ENCODE measurements around the gene DPYD. TPM values are rescaled to one million over a fixed set of nuclear protein-coding genes. Genes with fewer than 3 reads are reported as not detected.

Gene DPYD
- total RNA-seq, 4 donors from 2014 or later, result 30.6 to 58.4 (median 35.4) TPM

DNA sequence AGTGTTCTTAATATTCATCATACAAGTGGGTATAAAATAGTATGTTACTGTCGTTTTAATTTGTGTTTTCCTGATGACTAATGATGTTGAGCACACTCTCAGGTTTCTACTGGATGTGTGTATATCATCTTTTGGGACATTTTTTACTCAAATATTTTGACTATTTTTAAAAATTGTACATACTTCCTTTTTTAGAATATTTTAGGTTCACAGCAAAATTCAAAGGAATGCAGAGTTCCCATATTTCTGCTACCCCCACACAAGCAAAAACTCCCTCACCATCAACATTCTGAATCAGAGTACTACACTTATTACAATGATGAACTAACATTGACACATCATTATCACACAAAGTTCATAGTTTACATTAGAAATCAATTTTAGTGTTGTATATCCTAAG lies 114.5 kb downstream of the DPYD start:
- H3K36me3 ChIP-seq, result no peaks in the 10 kb centered on the region
- intact Hi-C loops (cut with DNase I), result no loop called here
- TF ChIP-seq CTCF (IDR thresholded peaks at IDR 0.05) (no peak), POLR2A (IDR thresholded peaks at IDR 0.05) (no peak)
- H3K27me3 ChIP-seq, result no peaks in the 10 kb centered on the region
- WGBS, 2 donors, result 0% methylated on average over 1 of the region's 1 CpG
- DNase-seq, result no peak
- no peak overlapping the region for H3K4me3 ChIP-seq
- H3K9me3 ChIP-seq, result no peaks in the 10 kb centered on the region
- H3K27ac ChIP-seq, result no peak overlapping the region
- H3K4me1 ChIP-seq, result no peaks in the 10 kb centered on the region

- Histone ChIP-seq H3K4me3 (no peak overlapping the region), H3K27ac (no peak overlapping the region), H3K27me3 (no peaks in the 10 kb centered on the region), H3K36me3 (no peaks in the 10 kb centered on the region), H3K9me3 (no peaks in the 10 kb centered on the region), H3K4me1 (no peaks in the 10 kb centered on the region)
- 41 to 78% methylated on average over 2 of the region's 2 CpGs for WGBS, 2 donors
- no peak for DNase-seq
- intact Hi-C loops (cut with DNase I), result no loop called here
- TF ChIP-seq POLR2A (IDR thresholded peaks at IDR 0.05), result no peak
- no peak for TF ChIP-seq CTCF (IDR thresholded peaks at IDR 0.05)
These were observed 115.7 kb downstream of the DPYD start for GRCh38 chr1:97805093-97805492.

DNA sequence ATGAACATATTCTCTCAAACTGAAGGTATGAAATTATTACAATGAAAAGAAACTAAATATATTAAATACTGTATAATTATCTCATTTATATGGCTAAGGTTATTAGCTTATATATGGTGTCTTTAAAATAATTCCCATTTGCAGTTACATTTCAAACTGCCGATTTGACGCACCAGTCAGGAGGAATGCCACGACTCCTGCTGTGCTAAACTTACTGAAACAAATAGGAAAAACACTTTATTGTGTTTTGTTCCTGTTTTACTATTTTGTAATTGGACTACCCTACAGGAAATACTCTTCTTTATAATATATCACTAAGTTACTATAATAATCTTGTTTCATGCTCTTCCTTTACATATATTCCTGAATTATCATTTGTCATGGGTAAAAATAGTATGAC lies 117.8 kb downstream of the DPYD start:
- no peak overlapping the region for H3K27ac ChIP-seq
- H3K36me3 ChIP-seq, result no peaks in the 10 kb centered on the region
- H3K9me3 ChIP-seq, result no peaks in the 10 kb centered on the region
- no peaks in the 10 kb centered on the region for H3K27me3 ChIP-seq
- intact Hi-C loops (cut with DNase I), result no loop called here
- no peak for DNase-seq
- H3K4me3 ChIP-seq, result no peak overlapping the region
- H3K4me1 ChIP-seq, result no peaks in the 10 kb centered on the region
- 86 to 93% methylated on average over 3 of the region's 3 CpGs for WGBS, 2 donors
- TF ChIP-seq POLR2A (IDR thresholded peaks at IDR 0.05) (no peak), CTCF (IDR thresholded peaks at IDR 0.05) (no peak)

- Histone ChIP-seq H3K4me1 (no peaks in the 10 kb centered on the region), H3K9me3 (no peaks in the 10 kb centered on the region), H3K27me3 (no peaks in the 10 kb centered on the region), H3K4me3 (no peak overlapping the region), H3K36me3 (no peaks in the 10 kb centered on the region), H3K27ac (no peak overlapping the region)
- 88 to 91% methylated on average over 2 of the region's 2 CpGs for WGBS, 2 donors
- DNase-seq, result no peak
- intact Hi-C loops (cut with DNase I), result no loop called here
- TF ChIP-seq CTCF (IDR thresholded peaks at IDR 0.05) (no peak), POLR2A (IDR thresholded peaks at IDR 0.05) (no peak)
These were observed 118.8 kb downstream of the DPYD start for GRCh38 chr1:97802011-97802410.

DNA sequence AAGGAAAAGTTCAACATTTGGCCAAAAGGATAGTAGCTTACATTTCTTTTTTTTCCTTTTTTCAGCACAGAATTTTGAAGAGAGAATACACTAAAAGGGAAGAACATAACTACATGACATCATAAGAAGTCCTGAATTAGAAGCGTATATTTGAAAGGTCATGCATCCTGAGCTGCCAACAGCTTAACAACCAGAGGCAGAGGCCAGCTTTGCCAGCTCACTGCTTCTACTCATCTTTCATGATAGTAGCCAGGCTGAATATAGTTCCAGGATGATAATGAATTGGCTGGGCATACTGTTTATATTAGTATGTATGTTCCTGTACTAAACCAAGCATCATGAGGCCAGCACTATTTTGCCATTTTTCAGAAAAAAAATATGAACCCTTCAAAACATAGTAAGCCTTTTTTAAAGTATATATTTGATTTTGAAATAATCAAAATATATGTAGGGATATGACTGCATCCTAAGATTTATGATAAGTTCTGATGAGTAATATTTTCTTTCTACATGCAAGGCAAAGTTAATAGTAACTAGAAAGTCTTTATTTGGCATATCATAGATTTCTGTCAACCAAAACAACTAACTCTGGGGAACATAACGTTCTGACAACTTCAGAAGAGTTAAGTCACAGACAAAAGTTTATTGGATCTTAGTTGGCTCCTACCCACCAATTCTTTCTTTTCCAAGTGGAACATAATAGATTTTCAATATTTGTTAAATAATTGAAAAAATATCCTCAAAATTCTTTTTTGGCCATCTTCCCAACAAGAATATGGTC lies 123.2 kb downstream of the DPYD start:
- TF ChIP-seq POLR2A (IDR thresholded peaks at IDR 0.05) (no peak), CTCF (IDR thresholded peaks at IDR 0.05) (no peak)
- no peaks in the 10 kb centered on the region for H3K27me3 ChIP-seq
- no peak for DNase-seq
- intact Hi-C loops (cut with DNase I), result no loop called here
- WGBS, 2 donors, result 67 to 72% methylated on average over 2 of the region's 2 CpGs
- no peaks in the 10 kb centered on the region for H3K9me3 ChIP-seq
- no peaks in the 10 kb centered on the region for H3K4me1 ChIP-seq
- H3K27ac ChIP-seq, result no peak overlapping the region
- H3K36me3 ChIP-seq, result no peaks in the 10 kb centered on the region
- no peak overlapping the region for H3K4me3 ChIP-seq
